Activated CD4-positive, alpha-beta T cell treated with anti-CD3 and anti-CD28 coated beads, Interleukin-2, amount 50 U/mL, for 48 hours (primary cell): ENCODE data around the gene ZSWIM4.
"Not testable (repeated sequence)": the region's sequence is repeated elsewhere in the genome, so short reads cannot be mapped to it uniquely, and the experiment has no call there.

Experiments
- DNase-seq, 2 experiments: peaks; one replicate each; pipeline ENCODE4 v3.0.0-alpha.2; 2020

The ZSWIM4 gene

DNA sequence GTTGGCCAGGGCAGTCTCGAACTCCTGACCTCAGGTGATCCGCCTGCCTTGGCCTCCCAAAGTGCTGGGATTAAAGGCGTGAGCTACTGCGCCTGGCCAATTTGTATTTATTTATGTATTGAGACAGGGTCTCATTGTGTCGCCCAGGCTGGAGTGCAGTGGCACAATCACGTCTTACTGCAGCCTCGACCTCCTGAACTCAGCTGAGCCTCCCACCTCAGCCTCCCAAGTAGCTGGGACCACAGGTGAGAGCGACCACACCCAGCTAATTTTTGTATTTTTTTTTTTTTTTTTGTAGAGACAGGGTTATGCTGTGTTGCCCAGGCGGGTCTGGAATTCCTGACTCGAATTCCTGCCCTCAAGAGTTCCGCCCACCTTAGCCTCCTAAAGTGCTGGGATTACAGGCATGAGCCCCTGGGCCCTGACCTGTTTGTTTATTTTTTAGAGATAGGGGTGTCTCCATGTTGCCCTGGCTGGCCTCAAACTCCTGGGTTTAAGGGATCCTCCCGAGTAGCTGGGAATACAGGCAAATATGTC lies 57.0 kb downstream of the ZSWIM4 start:
- DNase-seq: not testable (repeated sequence)

DNA sequence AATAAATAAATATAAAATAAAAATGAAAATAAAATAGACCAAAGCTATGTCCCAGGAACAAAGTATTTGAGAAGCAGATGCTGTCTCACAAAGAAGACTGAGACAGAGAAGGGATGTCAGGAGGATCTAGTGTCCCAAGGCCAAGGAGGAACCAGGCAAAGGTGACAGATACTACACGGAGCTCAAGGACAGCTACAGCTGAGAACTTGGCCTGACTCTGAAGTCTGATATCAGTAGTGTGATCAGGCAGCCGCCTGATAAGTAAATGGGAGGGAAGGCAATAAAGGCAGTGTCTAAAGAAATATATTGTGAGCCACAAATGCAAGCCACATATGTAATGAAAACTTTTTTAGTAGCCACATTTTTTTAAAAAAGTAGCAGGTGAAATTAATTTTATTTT lies 61.3 kb downstream of the ZSWIM4 start:
- DNase-seq: no peak

DNA sequence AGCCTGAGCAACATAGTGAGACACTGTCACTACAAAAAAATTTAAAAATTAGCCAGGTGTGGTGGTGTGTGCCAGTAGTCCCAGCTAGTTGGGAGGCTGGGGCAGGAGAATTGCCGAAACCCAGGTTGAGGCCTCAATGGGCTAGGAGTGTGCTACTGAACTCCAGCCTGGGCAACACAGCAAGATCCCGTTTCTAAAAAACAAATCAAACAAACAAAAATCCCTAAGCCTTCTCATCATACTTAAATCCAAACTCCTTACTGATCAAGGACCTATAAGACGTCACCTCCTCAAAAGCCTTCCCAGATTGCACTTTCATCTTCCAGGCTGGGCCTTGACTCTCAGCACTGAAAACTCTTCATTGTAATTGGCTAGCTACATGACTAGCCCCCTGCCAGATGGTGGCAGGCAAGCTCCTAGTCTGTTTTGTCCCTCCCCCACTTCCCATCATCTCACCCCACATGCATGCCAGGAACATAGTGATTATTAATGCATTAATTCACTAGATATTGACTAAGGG lies 64.2 kb downstream of the ZSWIM4 start:
- DNase-seq: no peak

DNA sequence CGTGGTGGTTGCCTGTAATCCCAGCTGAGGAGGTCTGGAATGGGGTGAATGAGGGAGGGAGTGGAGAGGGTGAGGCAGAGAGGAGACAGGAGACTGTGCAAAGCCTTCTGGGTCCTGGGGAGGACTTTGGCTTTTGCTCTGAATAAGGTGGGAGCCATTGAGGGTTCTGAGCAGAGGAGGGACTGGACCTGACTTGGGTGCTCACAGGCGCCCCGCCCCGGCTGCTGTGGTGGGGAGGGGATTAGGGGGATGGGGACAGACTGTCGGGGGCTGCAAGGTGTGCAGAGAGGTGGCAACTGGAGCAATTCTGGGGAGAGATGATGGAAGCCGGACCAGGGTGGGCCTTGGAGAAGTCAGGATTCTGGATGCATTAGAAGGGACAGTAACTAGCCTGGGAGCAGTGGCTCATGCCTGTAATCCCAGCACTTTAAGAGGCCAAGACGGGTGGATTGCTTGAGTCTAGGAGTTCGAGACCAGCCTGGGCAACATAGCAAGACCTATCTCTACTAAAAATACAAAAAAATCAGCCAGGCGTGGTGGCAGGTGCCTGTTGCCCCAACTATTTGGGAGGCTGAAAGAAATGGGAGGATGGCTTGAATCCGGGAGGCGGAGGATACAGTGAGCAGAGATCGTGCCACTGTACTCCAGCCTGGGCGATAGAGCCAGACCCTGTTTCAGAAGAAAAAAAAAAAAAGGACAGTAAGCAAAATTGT lies 65.6 kb downstream of the ZSWIM4 start:
- no peak for DNase-seq

DNA sequence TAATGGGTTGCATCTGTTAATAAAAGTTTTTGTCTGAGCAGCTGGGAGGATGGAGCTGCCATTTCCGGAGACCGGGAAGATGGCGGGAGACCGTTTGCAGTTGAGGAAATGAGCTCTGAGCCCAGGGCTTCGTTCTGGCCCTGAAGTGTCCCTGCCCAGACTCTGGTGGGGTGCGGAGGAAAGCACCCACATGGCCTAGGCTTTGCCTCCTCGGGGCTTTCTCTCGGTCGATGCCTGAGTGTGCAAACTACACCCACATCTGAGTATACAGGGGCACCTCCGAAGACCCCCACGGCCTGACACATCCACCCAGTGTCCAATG lies 66.1 kb downstream of the ZSWIM4 start:
- DNase-seq: no peak

DNA sequence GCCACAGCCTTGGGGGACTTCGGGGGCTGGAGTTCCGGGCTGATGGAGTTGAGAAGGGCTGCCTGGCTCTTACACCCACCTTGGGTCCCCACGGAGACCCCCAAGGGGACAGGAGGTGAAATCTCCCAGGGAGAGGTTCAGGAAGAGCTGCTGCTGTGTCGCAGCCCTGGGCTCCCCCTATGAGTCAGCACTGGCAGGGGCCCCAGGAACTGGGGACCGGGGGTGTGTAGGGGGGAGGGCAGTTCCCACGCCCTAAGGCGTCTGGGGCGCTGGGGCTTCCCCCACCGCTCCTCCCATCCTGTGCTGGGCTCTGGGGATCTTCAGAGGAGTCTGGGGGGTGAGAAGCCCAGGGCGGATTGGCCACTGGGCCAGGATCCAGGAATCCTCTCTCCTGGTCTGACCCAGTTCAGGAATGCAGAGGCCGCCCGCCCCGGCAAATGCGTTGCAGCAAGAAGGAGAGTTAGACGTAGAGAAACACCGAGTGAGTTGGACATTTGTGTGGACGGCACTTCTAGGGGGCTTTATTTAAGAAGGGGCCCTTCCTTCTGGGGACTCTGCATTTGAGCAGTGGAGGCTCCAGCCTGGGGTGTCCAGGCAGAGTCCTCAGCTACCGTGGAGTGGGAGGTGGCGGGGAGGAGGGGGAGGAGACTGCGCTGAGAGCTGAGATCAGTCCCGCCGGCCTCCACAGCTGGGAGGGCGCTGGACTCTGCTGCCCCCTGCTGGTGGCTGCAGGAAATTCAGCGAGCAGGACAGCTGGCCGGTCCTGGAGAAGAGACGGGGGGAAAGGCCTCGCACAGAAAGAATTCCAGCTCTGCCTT lies 66.7 kb downstream of the ZSWIM4 start:
- DNase-seq: peak; percentile 93 to 94

DNA sequence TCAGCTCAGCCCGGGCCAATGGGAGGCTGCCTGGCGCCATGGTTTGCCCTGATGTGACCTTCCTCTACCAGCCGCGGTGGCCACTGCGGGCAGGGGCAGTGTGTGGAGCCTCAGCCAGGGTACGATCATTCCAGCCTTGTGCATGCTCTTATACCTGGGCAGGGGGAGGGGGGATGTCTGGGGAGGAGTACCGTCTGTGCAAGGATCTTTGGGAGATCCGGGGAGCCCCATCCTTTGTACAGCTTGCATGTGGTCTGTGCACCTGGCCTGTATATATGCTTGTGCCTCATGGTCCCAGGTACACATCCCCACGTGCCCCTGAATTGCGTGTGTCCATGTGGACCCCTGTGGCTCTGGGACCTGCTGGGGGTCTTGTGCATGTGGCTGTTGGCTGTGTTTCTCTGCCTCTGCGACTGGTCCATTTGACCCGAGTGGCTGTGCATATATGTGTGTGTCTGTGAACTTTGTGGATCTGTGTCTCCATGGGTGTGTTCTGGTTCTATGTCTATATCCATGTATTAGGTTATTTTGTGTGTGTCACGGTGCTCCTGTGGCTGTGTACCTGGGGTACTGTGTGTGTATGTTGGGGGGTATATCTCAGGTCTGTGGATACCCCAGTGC lies 68.9 kb downstream of the ZSWIM4 start:
- DNase-seq: no peak

DNA sequence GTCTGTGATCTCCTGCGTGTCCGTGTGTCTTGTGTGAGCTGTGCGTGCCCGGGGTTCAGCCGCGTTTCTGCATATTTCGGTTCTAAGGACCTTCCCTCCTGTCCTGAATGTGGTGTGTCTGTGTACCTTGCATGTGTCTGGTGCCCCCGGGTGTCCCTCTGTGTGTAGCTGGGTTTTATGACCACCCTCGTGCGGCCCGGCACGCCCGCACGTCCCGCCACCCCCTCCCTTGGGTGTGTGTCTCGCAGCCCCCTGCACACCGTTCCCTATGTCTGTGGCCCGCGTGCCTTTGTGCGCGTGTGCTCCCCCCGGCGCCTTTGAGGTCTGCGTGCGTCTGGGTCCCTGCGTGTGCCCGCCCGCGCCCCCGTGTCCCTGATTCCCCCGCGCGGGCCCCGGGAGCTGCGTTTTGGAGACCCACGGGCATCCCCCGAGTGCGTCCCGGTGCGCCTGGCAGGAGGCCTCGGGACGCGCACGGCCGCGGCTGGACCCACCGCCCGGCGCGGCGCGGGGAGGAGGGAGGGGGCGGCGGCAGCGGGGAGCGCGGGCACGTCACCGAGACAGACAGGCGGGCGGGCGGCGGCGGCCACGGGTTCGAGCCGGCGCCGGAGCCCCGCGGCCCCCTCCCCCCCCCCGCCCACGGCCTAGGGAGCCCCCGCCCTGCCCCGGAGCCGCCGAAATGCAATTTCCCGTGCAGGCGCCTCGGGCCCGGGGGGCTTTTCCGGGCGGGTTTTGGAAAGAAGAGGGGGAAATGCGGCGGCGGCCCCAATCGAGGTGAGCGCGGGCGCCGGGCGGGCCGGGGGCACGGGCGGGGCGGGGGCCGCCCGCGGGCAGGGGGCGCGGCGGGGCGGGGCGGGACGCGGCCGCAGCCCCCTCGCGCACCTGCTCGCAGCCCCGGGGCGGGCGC lies 69.7 kb downstream of the ZSWIM4 start:
- DNase-seq: no peak

DNA sequence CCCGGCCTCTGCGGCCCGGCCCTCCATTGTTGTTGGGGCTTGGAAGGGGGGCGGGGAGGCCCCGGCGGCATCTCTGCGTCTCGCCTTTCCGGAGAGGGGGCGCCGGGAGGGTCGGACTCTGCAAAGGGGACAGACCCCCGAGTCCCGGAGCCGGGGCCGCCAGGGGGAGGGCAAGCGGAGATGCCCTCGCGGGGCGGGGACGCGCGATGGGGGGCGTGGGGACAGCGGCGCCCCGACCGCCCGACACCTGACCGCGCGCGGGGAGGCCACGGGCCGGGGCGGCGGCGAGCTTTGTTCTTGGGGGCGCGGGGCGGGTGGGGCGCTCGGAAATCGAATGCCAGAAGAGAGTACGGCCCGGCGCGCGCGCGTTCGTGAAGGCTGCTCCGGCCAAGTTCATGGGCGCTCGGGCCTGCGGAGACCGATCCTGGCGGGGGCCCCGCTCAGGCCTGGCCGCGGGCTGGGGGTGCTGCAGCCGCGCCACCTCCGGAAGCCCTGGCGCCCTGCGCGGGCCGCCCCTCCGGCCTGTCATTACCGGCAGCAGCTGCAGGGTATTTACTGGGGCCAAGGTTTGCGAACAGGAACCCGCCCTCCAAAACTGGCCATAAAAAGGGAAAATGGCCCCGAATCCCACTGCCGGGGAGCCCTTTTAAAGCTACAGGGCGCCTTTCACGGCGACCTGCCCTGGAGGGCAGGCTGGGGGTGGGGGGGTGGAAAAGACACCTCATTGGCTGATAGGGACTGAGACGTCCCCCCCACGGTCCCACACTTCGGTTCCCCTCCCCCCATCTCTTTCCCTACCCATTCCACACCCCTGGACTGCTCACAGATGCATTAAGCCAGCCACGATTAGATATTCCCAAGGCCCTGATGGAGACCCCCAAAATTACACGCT lies 70.6 kb downstream of the ZSWIM4 start:
- DNase-seq: no peak

DNA sequence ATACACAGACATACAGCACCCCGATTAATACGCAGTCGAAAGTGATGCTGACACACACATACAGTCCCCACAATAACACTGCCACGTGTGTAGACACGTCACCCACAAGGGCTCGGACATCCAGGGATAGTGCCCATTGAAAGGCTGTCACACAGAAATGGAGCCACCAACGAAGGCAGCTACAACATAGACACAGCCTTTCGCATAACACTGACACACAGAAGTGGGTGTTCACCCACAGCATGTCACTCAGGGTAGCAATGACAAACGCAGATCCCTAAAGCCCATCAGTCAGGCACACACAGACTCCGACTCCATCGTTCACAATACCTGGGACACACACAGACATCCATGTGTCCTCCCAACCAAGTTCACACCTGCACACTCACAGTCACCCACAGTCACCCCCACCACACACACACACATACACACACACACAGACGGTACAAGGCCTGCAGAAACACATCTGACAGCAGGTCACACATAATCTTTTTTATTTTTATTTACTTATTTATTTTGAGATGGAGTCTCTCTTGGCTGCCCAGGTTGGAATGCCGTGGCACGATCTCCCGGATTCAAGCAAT lies 71.3 kb downstream of the ZSWIM4 start:
- no peak for DNase-seq

DNA sequence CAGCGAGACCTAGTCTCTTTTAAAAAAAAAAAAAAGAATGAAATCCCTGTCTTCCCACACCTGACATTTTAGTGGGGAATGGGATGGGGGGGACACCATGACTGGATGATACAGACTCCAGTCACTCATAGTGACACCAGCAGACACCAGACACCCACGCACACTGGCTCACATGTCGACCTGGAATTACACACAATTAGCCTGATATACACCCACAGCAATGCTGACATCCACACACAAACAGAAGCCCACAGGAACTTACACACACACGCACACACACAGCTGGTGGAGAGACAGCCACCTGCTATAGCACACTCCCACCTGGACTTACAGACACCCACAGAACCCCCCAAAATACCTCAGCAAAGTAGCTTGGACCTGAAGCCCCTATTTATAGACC lies 73.4 kb downstream of the ZSWIM4 start:
- no peak for DNase-seq

DNA sequence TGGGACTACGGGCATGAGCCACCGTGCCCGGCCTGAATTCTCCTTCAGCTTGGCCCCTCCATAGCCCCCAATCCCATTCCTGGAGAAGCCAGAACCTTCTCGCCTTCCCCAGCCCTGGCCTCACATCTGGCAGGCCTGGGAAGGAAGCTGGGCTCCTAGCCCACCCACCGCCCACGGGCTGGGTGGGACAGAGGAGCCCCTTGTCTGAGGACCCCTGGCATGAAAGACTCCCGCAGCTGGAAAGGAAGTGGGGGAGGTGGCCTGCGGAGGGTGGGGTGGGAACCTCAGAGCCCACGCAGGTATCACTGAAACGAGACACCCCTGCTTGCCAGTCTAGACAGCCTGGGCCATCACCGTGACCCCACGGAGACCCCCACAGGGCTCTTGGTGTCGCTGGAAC lies 74.0 kb downstream of the ZSWIM4 start:
- DNase-seq: no peak

DNA sequence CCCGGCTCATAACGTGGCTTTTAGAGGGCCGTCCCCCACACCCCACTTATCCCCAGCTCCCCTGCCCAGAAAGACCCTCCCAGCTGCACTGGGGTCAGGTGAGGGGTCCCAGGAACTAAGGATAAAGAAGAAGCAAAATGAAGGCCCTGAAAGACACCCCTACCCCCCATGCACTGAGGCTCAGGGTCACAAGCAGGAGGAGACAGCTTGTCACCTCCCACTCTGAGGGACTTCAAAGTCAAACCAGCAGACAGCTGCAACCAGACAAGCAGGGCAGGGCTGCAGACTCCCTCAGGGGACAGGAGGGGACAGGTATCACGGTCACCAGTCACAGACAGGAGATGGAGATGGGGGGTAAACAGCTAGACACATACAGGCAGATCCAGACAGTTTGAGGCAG lies 75.6 kb downstream of the ZSWIM4 start:
- no peak for DNase-seq

DNA sequence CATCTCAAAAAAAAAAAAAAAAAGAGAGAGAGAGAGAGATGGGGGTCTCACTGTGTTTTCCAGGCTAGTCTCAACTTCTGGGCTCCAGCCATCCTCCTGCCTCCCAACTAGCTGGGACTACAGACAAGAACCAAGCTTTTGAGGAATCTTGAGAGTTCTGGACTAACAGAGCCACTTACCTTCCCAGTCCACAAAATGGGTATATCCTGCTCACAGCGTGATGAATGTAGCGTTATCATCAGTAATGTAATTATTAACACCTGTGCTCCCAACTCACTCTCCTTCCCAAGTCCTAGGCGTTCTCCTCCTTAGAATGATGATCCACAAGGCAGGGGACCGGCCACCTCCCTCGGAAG lies 77.1 kb downstream of the ZSWIM4 start:
- no peak for DNase-seq

DNA sequence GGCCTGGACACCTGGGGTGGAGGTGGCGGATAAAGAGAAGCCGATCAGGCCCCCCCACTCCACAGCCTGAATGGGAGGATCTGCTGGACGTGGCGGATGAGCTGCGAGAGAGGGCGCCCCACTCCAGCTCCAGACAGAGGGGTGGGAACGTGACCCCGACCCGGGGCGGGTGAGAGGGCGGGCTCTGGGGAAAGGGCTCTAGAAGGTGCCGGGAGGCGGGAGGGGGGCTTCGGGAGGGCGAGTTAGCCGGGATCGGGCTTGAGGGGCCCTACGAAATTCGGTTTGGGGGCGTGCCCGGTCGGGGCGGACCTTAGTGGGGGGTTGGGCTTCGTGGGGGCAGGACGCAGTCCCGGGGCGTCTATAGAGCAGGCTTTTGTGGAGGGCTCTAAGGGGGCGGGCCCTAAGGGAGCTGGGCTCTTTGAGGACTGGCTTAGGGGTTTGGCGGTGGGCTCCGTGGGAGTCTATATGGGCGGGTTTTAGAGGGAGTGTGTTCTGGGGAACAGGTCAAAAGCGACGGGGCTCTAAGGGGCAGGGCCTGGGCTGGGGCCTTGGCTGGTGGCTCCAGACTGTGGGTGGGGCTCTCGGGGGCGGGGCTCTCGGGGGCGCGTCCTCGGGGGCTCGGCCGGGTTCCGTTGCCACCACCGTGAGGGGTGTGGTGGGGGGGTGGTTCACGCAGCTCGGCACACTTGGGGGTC lies 77.6 kb downstream of the ZSWIM4 start:
- peak in 1 of 2 experiments; percentile 33 for DNase-seq

DNA sequence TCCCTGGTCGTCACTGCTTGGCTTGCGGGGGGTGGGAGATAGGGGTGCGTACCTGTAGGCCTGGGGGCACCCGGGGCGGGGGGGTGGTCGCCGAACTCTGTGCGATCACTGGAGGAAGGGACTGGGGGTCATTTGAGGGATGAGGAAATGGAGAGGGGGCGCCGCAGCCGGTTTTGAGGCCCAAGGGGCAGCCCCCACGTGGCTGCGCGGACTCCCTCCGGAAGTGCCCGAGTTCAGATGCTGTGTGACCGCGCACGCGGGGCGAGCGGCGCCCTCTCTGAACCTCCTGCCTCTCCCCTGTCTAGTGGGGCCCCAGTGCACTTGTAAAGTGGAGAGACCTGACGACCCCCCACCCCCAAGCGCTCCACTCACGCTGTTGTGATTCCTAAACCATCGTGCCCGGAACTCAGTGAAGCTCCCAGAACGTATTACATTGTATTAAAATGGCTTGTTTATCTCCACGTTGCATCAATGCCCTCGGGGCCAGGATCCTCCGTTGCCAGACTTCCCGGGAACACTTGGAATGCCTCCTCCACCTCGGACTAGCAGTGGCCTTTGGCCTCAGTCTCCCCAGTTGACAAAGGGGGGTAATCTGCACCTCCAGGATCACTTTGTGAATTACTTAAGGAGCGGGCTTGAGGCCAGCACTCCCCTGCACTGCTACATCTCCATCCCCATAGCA lies 78.7 kb downstream of the ZSWIM4 start:
- DNase-seq: no peak

DNA sequence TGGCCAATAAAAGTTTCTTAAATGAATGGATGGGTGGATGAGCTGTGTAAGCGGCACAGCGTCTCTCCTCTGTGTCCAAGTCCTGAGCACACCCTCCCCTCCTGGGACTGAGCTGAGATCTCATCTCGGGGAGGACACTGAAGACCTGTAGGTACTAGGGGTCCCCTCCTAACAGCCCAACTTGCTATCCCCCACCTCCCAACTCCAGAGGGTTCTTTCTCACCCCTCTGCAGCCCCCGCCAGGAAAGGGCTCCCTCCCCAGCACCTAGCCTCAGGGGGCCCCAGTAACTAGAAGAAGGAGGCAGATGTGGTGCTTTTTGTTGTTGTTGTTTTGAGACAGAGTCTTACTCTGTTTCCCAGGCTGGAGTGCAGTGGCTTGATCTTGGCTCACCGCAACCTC lies 80.6 kb downstream of the ZSWIM4 start:
- DNase-seq: no peak

DNA sequence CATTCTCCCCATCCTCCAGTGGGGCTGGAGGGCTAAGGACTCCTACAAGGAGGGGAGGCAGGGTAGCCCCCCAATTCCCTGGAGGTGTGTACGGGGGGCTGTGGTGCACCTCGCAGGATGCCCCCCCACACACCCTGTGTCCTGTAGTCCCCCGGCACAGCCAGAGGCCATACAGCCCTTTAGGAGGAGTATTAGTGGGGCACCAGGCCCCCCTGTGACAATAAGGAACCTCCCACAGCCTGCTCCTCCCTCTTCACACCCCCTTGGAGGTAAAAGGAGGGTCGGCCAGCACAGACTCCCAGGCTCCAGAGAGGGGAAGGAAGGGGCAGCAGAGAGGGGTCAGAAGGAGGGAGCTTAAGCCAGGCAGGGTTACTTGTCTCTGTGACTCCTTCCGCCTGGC lies 81.6 kb downstream of the ZSWIM4 start, which contains the start of gene NANOS3:
TSS of gene NANOS3 (plus strand) at position 301 of the 400 bp plus-strand sequence. CDS start 115 bp downstream, outside the sequence.
- no peak for DNase-seq

DNA sequence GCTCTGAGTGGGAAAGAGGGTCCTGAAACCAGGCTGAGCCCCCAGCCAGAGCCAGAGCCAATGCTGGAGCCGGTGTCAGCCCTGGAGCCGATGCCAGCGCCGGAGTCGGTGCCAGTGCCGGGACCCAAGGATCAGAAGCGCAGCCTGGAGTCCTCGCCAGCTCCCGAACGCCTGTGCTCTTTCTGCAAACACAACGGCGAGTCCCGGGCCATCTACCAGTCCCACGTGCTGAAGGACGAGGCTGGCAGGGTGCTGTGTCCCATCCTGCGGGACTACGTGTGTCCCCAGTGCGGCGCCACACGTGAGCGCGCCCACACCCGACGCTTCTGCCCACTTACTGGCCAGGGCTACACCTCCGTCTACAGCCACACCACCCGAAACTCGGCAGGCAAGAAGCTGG lies 82.1 kb downstream of the ZSWIM4 start:
- DNase-seq: no peak
